ENCODE measurements around the gene G2E3. TPM values are rescaled to one million over a fixed set of nuclear protein-coding genes. Genes with fewer than 3 reads are reported as not detected.

The G2E3 gene
- total RNA-seq, 1 experiment from 2014 or later = 27.8 TPM

- CTCF ChIA-PET = no interaction called here
- TF ChIP-seq CTCF (conservative IDR thresholded peaks at IDR 0.05; ENCODE audit: low read depth, low read length) (no peak), EZH2 (IDR thresholded peaks at IDR 0.05; ENCODE audit: low read length, unreplicated experiment) (no peak), EZH2phosphoT487 (IDR thresholded peaks at IDR 0.05; ENCODE audit: borderline replicate concordance, low read length) (no peak)
- Histone ChIP-seq H3K36me3 (ENCODE audit: low read depth, low read length) (no peaks in the 10 kb centered on the region), H3K9me2 (replicated peaks; ENCODE audit: low read length) (no peaks in the 10 kb centered on the region), H3K9ac (ENCODE audit: low read length) (no peak overlapping the region), H3K4me2 (ENCODE audit: low read length) (no peak overlapping the region), H4K20me1 (ENCODE audit: low read length) (no peaks in the 10 kb centered on the region), H3K79me2 (ENCODE audit: low read length) (no peaks in the 10 kb centered on the region), H2AFZ (ENCODE audit: low read length) (no peak overlapping the region), H3K27me3 (ENCODE audit: low read length) (no peaks in the 10 kb centered on the region), H3K27ac (ENCODE audit: low read length) (no peak overlapping the region), H3K4me3 (ENCODE audit: low read length) (no peak overlapping the region), H3K9me3 (ENCODE audit: low read length) (no peaks in the 10 kb centered on the region), H3K4me1 (ENCODE audit: insufficient read depth, low read length) (peaks cover 31% of the 10 kb centered on the region), H3F3A (ENCODE audit: low read length, unreplicated experiment) (peaks cover 4% of the 10 kb centered on the region)
- ATAC-seq (no peak), DNase-seq (no peak)
- intact Hi-C loops (cut with micrococcal nuclease) = no loop called here
- POLR2A ChIA-PET (ENCODE audit: unreplicated experiment) = no interaction called here
- BruUV-seq (replicated peaks) = no TSS peak
Observed at GRCh38 chr14:30547388-30548048, 11.4 kb upstream of the G2E3 start.

GRCh38 chr14:30550335-30550734 lies 8.6 kb upstream of the G2E3 start:
- POLR2A ChIA-PET (ENCODE audit: unreplicated experiment) = interaction anchor here (0.6 to 0.7 kb wide), 2 partner anchors 71 to 1933 kb away, joined by 4 to 6 read pairs; no protein-coding TSS in a partner anchor
- ATAC-seq (peak; percentile 66), DNase-seq (peak; percentile 90)
- Histone ChIP-seq H3K4me1 (ENCODE audit: insufficient read depth, low read length) (peaks cover 54% of the 10 kb centered on the region), H3K27me3 (ENCODE audit: low read length) (no peaks in the 10 kb centered on the region), H3K27ac (ENCODE audit: low read length) (peak overlapping the region; percentile 87), H3K79me2 (ENCODE audit: low read length) (no peaks in the 10 kb centered on the region), H4K20me1 (ENCODE audit: low read length) (no peaks in the 10 kb centered on the region), H3K9me3 (ENCODE audit: low read length) (no peaks in the 10 kb centered on the region), H3K9ac (ENCODE audit: low read length) (peak overlapping the region; percentile 46), H3K4me2 (ENCODE audit: low read length) (peak overlapping the region; percentile 80), H3K36me3 (ENCODE audit: low read depth, low read length) (no peaks in the 10 kb centered on the region), H2AFZ (ENCODE audit: low read length) (no peak overlapping the region), H3K9me2 (replicated peaks; ENCODE audit: low read length) (no peaks in the 10 kb centered on the region), H3K4me3 (ENCODE audit: low read length) (peak overlapping the region; percentile 47), H3F3A (ENCODE audit: low read length, unreplicated experiment) (peaks cover 11% of the 10 kb centered on the region)
- CTCF ChIA-PET = interaction anchor here (0.5 kb wide), 1 partner anchor 659 kb away, joined by 4 read pairs; no protein-coding TSS in a partner anchor
- no TSS peak for BruUV-seq (replicated peaks)
- TF ChIP-seq CTCF (conservative IDR thresholded peaks at IDR 0.05; ENCODE audit: low read depth, low read length) (no peak), EZH2phosphoT487 (IDR thresholded peaks at IDR 0.05; ENCODE audit: borderline replicate concordance, low read length) (no peak), EZH2 (IDR thresholded peaks at IDR 0.05; ENCODE audit: low read length, unreplicated experiment) (no peak)
- intact Hi-C loops (cut with micrococcal nuclease) = loop anchor here (2.0 kb wide), 1 partner anchor 60 kb away; no protein-coding TSS in a partner anchor

GRCh38 chr14:30551460-30551859 lies 7.5 kb upstream of the G2E3 start:
- Histone ChIP-seq H3K79me2 (ENCODE audit: low read length) (no peaks in the 10 kb centered on the region), H2AFZ (ENCODE audit: low read length) (peak overlapping the region; percentile 13; the same call in 1 of the 2 replicates), H3K9ac (ENCODE audit: low read length) (peak overlapping the region; percentile 46; the same call in 1 of the 2 replicates), H3K9me2 (replicated peaks; ENCODE audit: low read length) (no peaks in the 10 kb centered on the region), H3K36me3 (ENCODE audit: low read depth, low read length) (no peaks in the 10 kb centered on the region), H3K9me3 (ENCODE audit: low read length) (no peaks in the 10 kb centered on the region), H3K4me3 (ENCODE audit: low read length) (peak overlapping the region; percentile 47), H3K4me2 (ENCODE audit: low read length) (peak overlapping the region; percentile 80), H4K20me1 (ENCODE audit: low read length) (no peaks in the 10 kb centered on the region), H3F3A (ENCODE audit: low read length, unreplicated experiment) (peaks cover 11% of the 10 kb centered on the region), H3K27me3 (ENCODE audit: low read length) (no peaks in the 10 kb centered on the region), H3K4me1 (ENCODE audit: insufficient read depth, low read length) (peaks cover 54% of the 10 kb centered on the region), H3K27ac (ENCODE audit: low read length) (peak overlapping the region; percentile 87)
- ATAC-seq (peak; percentile 65), DNase-seq (peak; percentile 85)
- no TSS peak for BruUV-seq (replicated peaks)
- ChIA-PET CTCF (interaction anchor here (0.6 kb wide), 1 partner anchor 29 kb away, joined by 3 read pairs; no protein-coding TSS in a partner anchor), POLR2A (ENCODE audit: unreplicated experiment) (interaction anchor here (0.8 kb wide), 1 partner anchor 1316 kb away, joined by 4 read pairs; no protein-coding TSS in a partner anchor)
- TF ChIP-seq EZH2phosphoT487 (IDR thresholded peaks at IDR 0.05; ENCODE audit: borderline replicate concordance, low read length) (no peak), CTCF (conservative IDR thresholded peaks at IDR 0.05; ENCODE audit: low read depth, low read length) (no peak), EZH2 (IDR thresholded peaks at IDR 0.05; ENCODE audit: low read length, unreplicated experiment) (no peak)
- intact Hi-C loops (cut with micrococcal nuclease) = loop anchor here (2.0 kb wide), 1 partner anchor 59 kb away; no protein-coding TSS in a partner anchor
